HL-60 (cell line): Measurements from ENCODE around the gene PRR5.
"Not testable (repeated sequence)": the region's sequence is repeated elsewhere in the genome, so short reads cannot be mapped to it uniquely, and the experiment has no call there.

Experiments used
- DNase-seq, 2 experiments: peaks; one replicate each; pipeline ENCODE4 v3.0.0-alpha.2; 2010 to 2020; ENCODE audit warnings: low read depth in 1 of 2, low spot score in 1 of 2
- H3K27ac ChIP-seq: fragments of 250-450 bp; sonication (Bioruptor Pico); replicated peaks from 2 replicates; pipeline ENCODE4 v1.5.1; 2020; ENCODE audit warnings: mild to moderate bottlenecking, moderate library complexity
- H3K27me3 ChIP-seq: fragments of 250-450 bp; sonication (Bioruptor Pico); 2 replicates; pipeline ENCODE4 v1.5.1; 2021; ENCODE audit warnings: mild to moderate bottlenecking, moderate library complexity; ENCODE audit not compliant: insufficient read depth, poor library complexity, severe bottlenecking
- H3K4me3 ChIP-seq: replicated peaks from 2 replicates; pipeline ENCODE4 v1.5.1; 2011; ENCODE audit warnings: mild to moderate bottlenecking, control low read depth, low read length; ENCODE audit not compliant: insufficient read depth
- GABPA ChIP-seq: IDR thresholded peaks from 2 replicates; pipeline ENCODE4 v1.6.1; 2012; ENCODE audit warnings: low read depth
- POLR2AphosphoS5 ChIP-seq: IDR thresholded peaks from 2 replicates; pipeline ENCODE4 v1.6.1; 2012; ENCODE audit warnings: low read depth
- REST ChIP-seq: IDR thresholded peaks from 2 replicates; pipeline ENCODE4 v1.6.1; 2012; ENCODE audit warnings: low read depth; ENCODE audit not compliant: insufficient replicate concordance
- SPI1 ChIP-seq: IDR thresholded peaks from 2 replicates; pipeline ENCODE4 v1.6.1; 2012; ENCODE audit warnings: low read depth, mild to moderate bottlenecking, borderline replicate concordance
- TF ChIP-seq, protein P1 (sequence below): IDR thresholded peaks from one replicate; pipeline ENCODE4 v1.5.1; 2011; ENCODE audit warnings: low read length, control low read depth, inconsistent platforms; ENCODE audit not compliant: insufficient read depth

PRR5 gene

GRCh38 chr22:44677871-44678555, 24.0 kb upstream of the PRR5 start:
- Histone ChIP-seq H3K27me3 (peaks cover 20% of the 10 kb centered on the region), H3K4me3 (no peak overlapping the region), H3K27ac (no peak overlapping the region)
- TF ChIP-seq GABPA (no peak), SPI1 (no peak), POLR2AphosphoS5 (no peak), REST (no peak)
- TF ChIP-seq, protein P1, sequence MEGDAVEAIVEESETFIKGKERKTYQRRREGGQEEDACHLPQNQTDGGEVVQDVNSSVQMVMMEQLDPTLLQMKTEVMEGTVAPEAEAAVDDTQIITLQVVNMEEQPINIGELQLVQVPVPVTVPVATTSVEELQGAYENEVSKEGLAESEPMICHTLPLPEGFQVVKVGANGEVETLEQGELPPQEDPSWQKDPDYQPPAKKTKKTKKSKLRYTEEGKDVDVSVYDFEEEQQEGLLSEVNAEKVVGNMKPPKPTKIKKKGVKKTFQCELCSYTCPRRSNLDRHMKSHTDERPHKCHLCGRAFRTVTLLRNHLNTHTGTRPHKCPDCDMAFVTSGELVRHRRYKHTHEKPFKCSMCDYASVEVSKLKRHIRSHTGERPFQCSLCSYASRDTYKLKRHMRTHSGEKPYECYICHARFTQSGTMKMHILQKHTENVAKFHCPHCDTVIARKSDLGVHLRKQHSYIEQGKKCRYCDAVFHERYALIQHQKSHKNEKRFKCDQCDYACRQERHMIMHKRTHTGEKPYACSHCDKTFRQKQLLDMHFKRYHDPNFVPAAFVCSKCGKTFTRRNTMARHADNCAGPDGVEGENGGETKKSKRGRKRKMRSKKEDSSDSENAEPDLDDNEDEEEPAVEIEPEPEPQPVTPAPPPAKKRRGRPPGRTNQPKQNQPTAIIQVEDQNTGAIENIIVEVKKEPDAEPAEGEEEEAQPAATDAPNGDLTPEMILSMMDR = no peak
- DNase-seq = no peak

DNA sequence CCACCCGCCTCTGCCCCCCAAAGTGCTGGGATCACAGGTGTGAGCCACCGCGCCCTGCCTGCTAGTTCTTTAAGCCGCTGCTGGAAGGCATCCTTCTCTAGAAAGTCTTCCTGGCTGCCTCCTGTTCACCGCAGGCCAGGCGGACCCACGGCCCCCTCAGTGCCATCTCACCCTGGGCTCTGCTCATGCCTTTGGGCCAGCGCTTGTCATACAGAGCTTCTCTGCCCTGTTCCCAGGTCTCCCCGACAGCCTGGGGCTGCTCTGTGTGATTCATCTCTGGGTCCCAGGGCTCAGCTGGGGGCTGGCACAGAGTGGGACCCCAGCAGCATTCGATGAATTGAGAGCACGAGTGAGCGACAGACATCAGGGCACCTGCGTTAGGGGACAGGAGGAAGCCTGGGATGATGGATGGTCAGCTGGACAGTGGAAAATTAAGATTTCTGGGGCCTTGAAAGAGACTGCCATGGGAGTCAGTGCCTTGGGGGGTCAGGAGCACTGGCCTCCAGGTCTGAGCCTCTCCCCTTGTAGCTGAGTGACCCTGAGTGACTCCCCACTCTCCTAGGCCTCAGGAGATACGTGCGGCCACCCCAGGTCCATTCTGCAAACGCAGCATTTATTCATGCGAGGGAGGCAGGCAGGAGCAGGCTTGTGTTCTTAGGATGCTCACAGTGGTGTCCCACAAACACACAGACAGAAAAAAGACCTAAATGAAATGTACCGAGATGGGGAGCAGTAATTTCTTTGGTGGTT, 23.3 kb upstream of the PRR5 start:
- no peak for TF ChIP-seq REST
- TF ChIP-seq POLR2AphosphoS5 = no peak
- TF ChIP-seq SPI1 = no peak
- TF ChIP-seq, protein P1 = no peak
- TF ChIP-seq GABPA = no peak
- no peak overlapping the region for H3K27ac ChIP-seq
- H3K4me3 ChIP-seq = no peak overlapping the region
- DNase-seq = no peak
- H3K27me3 ChIP-seq = peaks cover 20% of the 10 kb centered on the region

- peaks cover 20% of the 10 kb centered on the region for H3K27me3 ChIP-seq
- not testable (repeated sequence) for H3K4me3 ChIP-seq, DNase-seq, H3K27ac ChIP-seq
Measured at GRCh38 chr22:44679306-44679647, 22.7 kb upstream of the PRR5 start.

DNA sequence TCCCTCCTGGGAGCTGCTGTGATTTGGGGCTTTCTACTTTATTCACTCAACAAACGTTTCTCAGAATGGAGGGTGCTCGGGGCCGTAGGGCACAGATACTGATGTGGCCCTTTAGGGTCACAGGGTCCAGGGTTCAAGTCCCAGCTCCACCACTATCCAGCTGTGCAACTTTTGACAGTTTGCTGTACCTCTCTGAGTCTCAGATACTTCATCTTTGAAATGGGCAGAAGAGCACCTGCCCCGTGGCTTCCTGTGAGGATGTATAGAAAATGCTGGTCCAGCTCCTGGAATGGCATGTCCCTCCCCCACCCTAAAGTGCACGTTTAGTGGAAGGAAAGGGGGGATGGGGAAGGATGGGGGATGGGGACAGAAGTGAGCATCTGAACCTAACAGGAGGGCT, 21.9 kb upstream of the PRR5 start:
- Histone ChIP-seq H3K4me3 (no peak overlapping the region), H3K27me3 (peaks cover 20% of the 10 kb centered on the region), H3K27ac (no peak overlapping the region)
- no peak for DNase-seq
- TF ChIP-seq POLR2AphosphoS5 = no peak

DNA sequence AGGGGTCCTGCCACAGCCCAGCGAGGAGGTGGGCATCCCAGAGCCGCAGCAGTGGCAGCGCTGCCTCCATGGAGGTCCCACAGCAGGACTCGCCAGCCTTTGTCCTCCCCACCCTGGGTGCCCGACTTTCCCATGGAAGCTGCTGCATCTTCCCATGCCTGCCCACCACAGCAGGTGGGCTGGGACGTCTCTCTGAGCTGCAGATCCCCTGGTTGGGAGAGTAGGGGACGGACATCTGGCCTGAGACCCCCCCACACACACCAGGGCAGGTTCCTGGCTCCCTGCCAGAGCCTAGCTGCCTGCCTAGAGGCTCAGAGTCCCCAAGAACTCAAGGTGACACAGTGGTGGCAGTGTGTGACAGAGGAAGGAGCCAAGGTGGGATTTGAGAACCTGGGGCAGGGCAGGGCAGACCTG, 21.5 kb upstream of the PRR5 start:
- no peak overlapping the region for H3K27ac ChIP-seq
- no peak for DNase-seq
- TF ChIP-seq SPI1 = no peak
- no peak for TF ChIP-seq POLR2AphosphoS5
- TF ChIP-seq REST = no peak
- TF ChIP-seq, protein P1 = no peak
- no peak for TF ChIP-seq GABPA

More for the DNA sequence above, 21.5 kb upstream of the PRR5 start:
- H3K4me3 ChIP-seq = no peak overlapping the region
- peaks cover 20% of the 10 kb centered on the region for H3K27me3 ChIP-seq
